ENCODE measurements around the gene PRRX1.

PRRX1 gene

GRCh38 chr1:170664828-170665612 lies 1.1 kb downstream of the PRRX1 start:
- DNase-seq (ENCODE audit: low read depth) = peak; percentile 75

DNA sequence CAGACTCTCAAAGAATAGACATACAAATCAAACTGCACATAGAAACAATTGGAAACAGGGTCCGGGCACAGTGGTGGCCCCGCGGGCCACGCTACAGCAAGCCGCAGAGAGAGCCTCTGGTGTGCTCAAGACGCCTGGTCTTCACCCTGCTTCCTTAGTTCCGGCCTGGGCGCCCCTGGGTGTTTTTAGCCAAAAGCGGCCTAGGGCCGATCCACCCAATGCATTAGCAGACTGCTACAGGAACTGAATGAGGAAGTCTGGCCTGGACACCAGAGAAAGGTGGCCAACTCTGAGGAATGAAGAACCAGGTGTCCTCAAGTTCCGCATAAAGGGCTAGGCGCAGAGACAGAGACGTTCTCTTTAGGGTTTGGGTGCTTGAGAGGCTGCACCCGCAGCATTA lies 1.7 kb downstream of the PRRX1 start:
- DNase-seq (ENCODE audit: low read depth) = peak; percentile 65

DNA sequence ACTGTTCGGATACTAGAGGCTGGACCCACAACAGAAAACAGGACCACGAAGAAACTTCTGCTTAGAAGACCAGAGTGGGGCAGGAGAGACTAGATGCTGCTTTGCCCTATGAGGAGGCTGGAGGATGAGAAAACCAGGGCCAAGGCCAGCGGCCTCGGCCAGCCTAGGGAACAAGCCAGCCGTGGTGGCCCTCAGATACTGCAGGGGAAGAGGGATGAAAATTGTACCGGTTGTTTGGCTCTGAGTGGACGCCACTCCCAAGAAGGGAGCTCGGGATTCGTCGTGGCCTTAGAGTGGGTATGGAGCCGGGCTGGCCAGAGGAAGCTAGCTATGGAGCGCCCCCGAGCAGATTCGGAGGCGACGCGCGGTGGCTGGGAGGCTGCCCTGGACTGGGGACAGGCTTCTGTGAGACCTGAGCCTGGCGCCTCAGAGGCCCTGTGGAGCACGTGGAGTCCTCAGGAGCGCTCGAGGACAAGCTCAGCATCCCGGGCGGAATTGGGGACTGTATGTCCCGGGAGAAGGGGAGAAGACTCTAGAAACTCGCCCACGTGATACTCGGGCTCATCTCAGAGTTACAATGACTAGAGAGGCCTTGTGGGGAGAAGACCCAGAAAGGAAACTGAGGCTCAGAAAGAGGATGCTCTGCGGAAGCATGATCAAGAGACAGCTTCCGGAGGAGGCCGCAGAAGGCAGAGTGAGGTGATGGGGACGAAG lies 2.8 kb downstream of the PRRX1 start:
- peak; percentile 34 for DNase-seq (ENCODE audit: low read depth)

- peak; percentile 56 for DNase-seq (ENCODE audit: low read depth)
These were observed 4.5 kb downstream of the PRRX1 start for GRCh38 chr1:170668209-170669106.

- no peak for DNase-seq (ENCODE audit: low read depth)
These were observed 5.1 kb downstream of the PRRX1 start for GRCh38 chr1:170669107-170669445.

GRCh38 chr1:170669586-170670530 lies 5.9 kb downstream of the PRRX1 start:
- no peak for DNase-seq (ENCODE audit: low read depth)

DNA sequence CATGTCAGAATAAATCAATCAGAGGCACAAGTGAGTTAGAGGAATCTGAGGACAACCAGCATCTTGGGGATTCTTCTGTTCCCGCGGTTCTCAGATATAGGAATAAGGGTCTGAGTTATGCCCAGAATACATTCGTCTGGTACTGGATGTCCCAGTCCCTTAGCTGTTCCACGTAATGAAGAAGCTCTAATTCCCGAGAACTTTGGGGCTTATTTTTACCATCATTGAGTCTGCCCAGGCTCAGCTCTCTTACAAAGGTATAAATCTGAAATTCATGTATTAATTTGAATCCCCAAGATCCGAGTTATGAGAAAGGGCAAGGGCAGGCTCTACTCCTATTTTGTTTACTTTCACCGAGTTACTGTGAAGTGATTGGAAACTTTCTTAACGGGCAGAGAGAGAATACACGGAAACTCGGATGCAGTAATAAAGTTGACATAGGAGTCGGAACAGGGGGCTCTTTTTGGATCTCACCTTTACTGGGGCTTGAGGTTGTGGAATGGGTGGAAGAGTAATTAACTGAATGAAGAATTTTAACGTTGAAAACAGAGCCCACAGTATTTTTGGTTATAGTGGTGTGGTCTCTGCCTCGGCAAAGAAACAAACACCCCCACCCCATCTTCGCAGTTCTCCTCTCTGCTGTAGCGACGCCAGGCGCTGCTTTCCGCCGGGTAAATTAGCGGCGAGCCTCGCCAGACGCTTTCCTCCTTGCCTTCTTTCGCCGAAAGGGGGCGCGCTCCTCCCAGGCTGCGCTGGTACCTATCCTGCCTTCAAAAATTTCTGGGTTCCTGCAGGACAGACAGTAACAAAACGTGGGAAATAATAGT lies 7.1 kb downstream of the PRRX1 start:
- no peak for DNase-seq (ENCODE audit: low read depth)

GRCh38 chr1:170671629-170671963 lies 7.7 kb downstream of the PRRX1 start:
- no peak for DNase-seq (ENCODE audit: low read depth)

GRCh38 chr1:170672316-170672715 lies 8.4 kb downstream of the PRRX1 start:
- DNase-seq (ENCODE audit: low read depth) = no peak

DNA sequence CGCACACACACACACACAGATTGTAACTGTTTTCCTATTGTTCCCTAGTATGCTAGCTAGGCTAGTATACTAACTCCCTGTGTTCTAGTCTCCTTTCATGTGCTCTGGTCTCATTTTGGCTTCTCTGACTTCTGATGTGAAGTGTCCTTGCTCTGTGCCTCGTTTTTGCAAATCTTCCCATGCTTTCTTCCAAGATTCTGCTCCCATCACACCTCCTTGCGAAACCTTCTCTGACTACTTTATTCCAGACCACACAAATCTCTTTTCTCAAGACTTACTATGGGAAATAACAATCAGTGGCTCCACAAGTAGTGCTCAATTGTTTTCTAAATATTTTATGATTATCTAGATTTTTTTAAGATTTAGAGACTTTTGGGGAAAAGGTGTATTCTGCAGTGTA lies 10.3 kb downstream of the PRRX1 start:
- DNase-seq (ENCODE audit: low read depth) = peak; percentile 73

DNA sequence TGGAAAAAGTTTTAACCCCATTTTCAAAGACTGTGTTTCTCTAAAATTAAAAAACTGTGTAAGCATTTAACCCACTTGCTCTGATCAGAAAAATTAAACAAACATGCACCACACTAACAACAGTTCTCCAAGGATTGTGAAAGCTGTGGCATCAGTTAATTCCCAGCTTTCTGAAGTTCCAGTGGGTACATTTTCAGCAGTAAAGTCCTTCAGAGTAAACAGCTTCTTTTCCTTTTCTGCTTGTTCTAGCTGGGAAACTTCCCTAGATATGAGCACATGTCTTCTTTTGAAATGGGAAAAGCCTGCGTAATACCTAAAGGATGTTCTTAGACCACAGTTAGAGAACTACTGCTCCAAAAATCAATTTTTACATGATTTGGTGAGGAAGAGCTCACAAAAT lies 11.1 kb downstream of the PRRX1 start:
- DNase-seq (ENCODE audit: low read depth) = no peak

GRCh38 chr1:170675865-170676264 lies 11.9 kb downstream of the PRRX1 start:
- peak; percentile 52 for DNase-seq (ENCODE audit: low read depth)

DNA sequence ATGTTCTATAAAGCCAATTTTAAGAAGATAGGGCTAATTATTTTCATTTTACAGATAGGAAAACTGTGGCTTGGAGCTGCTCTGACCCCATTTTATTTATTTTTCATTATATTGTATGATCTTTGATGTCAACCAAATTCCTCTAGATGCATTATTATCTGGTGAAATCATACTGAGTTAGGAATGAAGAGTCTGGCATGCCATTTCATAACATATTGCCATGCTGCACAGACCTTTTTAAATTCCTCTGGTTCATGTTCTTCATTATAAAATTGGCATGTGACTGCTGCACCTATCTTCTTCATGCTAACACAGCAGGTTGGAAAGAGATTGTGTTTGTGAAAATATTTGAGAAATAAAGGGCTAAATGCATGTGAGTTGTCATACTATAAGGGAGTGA lies 12.7 kb downstream of the PRRX1 start:
- peak; percentile 82 for DNase-seq (ENCODE audit: low read depth)

GRCh38 chr1:170678027-170678600 lies 14.2 kb downstream of the PRRX1 start:
- peak; percentile 52 for DNase-seq (ENCODE audit: low read depth)

DNA sequence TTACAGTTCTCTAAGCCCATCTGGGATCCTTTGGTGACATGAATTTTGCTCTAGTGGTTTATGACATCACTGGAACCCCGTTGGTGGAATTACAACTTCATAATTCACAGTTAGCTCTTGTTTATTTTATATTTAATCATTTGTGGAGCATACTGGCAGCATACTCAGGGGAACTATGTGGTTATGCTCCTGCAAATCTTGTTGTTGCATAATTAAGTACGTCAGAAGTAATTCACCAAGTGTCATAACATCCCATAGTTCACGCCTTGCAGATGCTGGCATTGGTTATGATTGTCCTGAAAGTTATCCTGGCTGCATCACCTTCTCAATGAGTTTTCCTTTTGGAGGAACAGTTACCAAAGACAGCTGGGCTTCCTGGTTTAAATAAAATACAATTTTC lies 16.5 kb downstream of the PRRX1 start:
- DNase-seq (ENCODE audit: low read depth) = peak; percentile 59

GRCh38 chr1:170682169-170682568 lies 18.2 kb downstream of the PRRX1 start:
- DNase-seq (ENCODE audit: low read depth) = peak; percentile 70

DNA sequence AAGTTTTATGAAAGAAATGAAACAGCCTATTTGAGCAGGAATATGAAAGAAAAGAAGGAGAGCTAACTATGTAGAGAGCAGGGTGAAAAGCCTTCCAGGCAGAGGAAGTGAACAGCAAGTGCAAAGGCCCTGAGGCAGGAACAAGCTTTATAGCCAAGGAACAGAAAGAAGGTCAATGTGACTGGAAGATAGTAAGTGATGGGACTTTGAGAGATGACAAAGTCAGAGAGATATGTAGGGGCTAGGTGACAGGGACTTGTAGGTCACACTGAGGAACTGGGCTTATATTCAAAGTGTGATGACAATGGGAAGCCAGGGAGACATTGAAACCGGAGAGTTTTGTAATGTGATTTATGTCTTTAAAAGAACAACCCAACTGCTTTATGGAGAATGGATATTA lies 18.9 kb downstream of the PRRX1 start:
- DNase-seq (ENCODE audit: low read depth) = no peak

DNA sequence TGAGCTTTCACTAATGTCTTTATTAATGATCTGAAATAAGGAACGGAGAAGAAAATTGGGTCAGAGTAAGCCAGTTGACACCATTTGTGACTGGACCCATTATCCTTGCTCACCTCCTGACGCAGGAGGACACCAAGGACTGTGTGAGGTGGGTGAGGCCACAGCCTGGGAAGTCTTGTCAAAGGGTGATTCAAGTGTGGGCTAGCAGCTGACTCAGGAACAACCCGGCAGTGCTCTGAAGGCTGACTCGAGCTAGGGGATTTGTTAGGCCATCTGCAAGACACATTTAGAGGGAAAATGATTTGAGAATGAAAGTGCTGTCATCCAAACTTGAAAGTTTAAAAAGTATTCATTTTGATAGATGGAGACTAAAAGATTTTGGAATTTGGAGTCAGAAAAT lies 21.2 kb downstream of the PRRX1 start:
- DNase-seq (ENCODE audit: low read depth) = peak; percentile 79

GRCh38 chr1:170686291-170686690 lies 22.4 kb downstream of the PRRX1 start:
- DNase-seq (ENCODE audit: low read depth) = peak; percentile 18

DNA sequence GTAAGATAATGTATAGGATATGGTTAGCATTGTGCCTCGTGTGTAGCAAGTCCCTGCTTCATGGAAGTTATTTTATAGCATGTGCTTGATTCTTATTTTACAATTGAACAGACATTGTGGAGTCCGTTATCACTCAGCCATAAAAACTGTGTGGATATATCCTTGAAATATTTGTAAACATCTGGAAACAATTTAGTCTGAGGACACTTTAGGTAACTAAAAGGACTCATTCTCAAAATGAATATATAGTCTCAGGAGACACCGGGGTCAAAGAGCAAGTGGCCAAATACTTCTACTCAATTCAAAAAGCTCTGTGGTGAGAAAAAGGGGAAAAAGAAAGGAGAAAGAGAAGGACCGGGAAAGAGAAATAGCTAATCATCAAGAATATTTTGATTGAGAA lies 23.7 kb downstream of the PRRX1 start:
- DNase-seq (ENCODE audit: low read depth) = peak; percentile 36
